ENCODE data around the gene GPR151.
"Not testable (repeated sequence)": the region's sequence is repeated elsewhere in the genome, so short reads cannot be mapped to it uniquely, and the experiment has no call there.

The GPR151 gene

DNA sequence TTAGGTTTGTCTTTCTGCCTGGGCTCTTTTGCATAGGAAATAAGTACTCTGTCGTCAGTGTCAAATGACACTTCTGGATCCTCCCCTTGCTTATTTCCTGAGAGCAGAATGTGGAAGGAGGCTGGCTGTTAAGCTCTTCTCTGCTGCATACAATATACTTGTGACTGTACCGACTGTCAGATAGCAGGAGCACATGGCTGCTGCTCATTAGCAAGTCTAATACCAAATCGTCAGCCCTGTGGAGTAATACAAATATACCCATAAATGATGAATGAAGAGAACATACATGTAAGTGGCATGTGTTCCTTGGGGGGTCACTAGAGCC lies at the start of gene GPR151:
GPR151 (minus strand) TSS at position 40 of the 325 bp plus-strand sequence. CDS start 77 bp downstream, outside the sequence.
- DNase-seq = no peak

DNA sequence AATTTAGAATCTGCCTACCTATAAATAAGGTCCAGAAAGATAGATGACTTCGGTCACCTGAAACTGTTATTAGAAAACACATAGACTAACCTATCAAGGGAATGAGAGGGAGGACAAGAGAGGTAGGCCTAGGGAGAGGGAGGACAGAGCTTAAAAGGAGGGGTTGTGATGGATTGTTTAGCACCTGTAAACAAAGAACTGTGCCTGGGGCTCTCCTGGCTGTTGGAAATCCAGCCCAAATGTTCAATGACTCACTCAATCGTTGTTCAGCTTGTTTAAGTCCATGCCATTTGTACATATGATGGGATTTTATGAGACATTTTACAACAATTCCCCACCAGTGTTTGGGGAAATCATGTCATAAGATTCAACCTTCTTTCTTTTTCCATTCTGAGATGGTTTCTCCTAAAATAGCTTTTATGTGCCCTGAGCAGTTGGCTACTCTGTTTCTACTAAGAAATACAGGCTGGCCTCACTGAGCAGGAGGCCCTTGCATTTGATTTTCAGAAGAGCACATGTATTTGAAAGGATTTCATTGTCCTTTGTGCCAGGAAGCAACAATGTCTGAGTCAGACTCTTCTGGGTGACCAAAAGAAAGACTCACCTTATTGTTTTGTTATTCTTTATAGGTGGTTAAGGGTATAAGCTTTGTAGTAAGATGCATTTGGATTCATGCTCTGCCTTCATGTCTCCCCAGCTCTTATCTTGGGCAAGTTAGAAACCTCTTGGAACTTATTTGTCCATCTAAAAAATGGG lies 48.2 kb upstream of the GPR151 start:
- no peak for DNase-seq

DNA sequence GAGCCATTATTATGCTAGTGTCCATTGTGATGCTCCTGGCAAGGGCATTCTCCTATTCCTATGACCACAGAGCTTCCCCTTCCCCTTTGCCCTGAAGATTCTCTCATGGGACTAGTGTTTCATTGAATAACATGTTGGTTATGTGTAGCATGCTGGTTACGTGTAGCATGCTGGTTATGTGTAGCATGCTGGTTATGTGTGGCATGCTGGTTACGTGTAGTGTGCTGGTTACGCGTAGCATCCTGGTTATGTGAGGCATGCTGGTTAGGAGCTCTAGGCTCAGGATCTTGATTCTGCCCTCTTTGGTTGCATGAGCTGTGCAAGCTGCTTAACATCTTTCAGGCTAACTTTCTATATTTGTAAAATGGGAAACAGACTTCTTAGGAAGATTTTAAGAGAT lies 46.5 kb upstream of the GPR151 start:
- DNase-seq = no peak

- no peak for DNase-seq
Measured at GRCh38 chr5:146561711-146562110, 45.7 kb upstream of the GPR151 start.

DNA sequence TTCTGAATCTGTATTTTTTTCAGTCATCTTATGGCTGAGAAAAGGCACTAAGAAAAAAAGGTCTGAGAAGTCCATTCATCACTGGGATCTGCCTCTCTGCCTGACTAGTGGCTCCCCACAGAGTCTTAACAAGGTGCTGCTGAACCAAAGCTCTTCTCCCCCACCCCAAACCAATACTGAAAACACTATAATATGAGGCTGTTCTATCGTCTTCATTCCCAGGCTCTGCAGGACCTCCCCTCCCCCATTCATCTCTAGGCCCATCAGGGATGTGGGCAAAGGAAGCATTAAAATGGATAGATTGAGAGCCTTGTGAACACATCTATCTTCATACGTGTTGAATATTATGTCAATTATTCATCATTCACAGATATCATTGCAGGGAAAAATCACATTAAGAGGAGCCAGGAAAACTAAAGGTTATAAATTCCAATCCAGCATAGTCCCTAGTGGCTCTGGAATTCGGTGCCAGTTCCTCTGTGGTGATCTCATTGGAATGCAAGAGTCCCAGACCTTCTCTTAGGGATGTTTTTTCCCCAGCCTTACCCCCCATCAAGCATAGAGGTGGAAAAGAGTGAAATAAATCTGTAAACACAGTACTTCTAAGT lies 44.3 kb upstream of the GPR151 start:
- no peak for DNase-seq

DNA sequence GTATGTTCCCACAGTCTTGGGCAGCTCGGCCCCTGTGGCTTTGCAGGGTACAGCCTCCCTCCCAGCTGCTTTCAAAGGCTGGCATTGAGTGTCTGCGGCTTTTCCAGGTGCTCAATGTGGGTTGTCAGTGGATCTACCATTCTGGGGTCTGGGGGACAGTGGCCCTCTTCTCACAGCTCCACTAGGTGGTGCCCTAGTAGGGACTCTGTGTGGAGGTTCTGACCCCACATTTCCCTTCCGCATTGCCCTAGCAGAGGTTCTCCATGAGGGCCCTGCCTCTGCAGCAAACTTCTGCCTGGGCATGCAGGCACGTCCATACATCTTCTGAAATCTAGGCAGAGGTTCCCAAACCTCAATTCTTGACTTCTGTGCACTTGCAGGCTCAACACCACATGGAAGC lies 40.9 kb upstream of the GPR151 start:
- DNase-seq = not testable (repeated sequence)

DNA sequence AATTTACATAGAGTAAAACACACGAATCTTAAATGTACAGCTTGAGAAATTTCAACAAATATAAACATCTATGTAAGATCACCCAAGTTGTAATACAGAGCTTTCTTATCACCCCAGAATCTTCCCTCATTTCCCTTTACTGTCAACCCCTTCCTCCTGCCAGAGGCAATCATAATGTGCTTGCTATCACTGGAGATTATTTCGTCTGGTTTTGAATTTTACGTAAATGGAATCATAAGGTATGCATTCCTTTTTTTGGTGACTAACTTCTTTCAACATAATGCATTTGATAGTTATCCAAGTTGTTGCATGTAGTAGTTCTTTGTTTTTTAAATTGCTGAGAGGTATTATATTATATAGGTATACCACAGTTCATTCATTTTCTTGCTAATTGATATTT lies 37.5 kb upstream of the GPR151 start:
- no peak for DNase-seq

DNA sequence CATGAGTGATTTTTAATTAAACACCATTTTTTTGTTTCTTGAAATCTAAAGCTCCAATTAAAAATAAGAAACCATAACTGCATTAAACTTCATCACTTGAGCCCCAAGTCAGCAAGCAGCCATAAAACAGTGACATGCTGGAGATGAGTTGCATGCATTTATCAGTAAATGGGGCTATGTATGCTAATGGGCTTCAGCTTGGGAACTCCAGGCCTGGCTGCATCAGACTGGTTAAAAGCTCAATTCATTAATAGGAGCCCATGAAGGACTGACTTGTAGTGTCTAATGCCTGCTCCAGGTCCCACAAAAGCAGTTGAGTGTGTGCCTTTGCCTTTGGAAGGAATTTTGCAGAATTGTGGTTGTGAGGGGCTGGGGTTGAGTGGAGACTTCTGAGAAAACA lies 33.6 kb upstream of the GPR151 start:
- no peak for DNase-seq

DNA sequence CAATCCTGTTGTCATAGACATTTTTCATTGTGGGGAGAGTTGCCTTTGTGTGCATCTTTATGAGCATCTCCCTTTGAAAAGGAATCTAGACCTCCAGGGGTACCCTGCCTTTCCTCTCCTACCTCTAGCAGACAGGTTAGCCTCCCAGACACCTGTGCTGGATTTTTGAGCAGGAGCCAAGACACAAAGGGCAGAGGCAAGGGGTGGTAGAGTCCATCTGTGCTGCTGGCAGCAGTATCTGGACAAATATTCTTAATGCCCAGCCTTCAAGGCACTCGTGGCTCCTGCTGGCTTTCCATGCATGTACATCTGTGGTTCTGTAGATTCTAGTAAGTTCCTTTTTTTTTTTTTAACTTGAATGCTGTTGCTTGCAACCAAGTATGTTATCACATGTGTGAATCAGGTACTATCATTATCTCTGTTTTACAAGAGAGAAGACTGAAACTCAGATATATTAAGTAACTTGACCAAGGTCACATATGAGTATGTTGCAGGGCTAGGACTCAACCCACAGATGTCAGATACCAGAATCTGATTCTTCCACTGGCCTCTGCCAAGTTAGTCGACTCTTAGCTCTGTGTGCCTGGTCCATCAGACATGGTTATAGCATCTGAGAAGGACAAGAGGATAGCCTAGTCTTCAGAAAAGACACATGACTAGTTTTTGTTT lies 32.9 kb upstream of the GPR151 start:
- no peak for DNase-seq

DNA sequence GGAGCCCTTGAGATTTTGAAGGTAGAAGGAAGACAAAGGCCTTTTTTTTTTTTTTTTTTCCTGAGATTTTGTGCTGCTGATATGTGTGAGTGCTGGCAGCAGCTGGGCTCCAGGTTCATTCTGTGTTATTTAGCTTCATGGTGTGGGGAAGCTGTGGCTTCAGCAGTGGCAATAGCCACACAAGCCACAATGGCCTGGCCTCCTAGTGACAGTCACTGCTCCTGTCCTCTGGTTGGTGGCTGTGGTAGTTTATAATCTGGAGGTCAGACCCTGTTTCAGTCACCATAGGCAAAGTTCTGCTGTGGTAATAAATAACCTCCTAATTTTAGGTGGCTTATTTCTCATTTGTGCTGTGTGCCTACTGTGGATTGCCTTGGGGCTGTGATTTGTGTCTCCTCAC lies 28.2 kb upstream of the GPR151 start:
- no peak for DNase-seq

DNA sequence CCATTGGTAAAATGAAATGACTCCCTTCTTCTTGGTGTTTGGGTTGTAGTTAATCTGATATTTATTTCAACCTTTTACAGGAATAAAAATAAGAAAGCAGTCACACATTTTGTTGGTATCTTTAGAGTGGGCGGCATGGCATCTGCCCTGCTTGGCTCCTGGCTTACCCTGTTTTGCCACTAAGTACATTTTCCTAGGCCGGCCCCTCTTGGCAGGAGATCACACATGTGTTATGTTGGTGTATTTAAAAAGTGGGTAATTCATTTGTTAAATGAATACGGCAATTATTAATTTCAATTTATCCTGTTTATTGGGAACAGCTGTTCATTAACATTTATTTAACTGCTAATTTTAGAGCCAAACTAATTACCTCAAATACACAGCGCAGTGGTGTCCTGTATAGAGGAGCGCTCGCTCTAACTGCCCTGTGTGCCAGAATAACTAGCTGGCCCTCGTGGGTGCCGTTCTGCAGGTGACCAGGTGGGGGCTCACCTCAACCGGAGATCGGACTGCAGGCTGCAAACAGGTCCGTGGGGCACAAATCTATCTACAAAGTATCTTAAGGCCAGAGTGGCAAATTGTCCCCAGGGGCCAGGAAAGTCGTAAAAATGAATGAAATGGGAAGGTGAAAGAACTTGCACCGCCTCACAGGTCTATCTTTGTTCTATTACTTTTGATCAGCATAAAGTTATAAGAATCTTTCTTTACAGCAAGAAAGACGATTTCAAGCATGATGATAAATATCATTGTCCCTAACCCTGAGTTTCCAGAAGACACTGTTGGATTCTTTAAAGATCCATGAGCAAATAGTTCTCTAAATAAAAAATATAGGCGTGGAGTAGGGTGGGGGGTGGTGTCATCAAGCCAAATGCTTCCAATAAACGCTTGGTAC lies 26.2 kb upstream of the GPR151 start:
- DNase-seq = peak; percentile 53

DNA sequence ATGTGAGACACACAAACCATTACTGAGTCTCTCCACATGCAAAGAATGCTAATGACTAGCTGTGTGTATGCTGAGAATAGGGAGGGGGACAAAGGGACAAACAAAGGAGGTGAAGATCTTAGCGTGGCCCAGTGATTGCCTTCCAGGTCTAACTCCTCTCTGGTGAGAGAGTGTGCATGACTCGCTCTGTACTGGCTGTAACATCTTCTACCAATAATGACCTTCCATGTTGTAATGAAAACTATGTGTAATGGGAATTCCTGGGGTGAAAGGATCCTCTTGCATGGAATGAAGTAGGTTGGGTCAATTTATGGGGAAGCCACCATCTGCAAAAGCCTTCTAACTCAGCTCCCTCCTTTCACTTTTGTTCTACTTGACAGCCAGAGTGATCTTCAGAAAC lies 24.4 kb upstream of the GPR151 start:
- DNase-seq = peak; percentile 6

- DNase-seq = no peak
Measured at GRCh38 chr5:146539973-146540372, 24.0 kb upstream of the GPR151 start.

- DNase-seq = no peak
Measured at GRCh38 chr5:146538432-146538831, 22.4 kb upstream of the GPR151 start.

GRCh38 chr5:146533882-146534281 lies 17.9 kb upstream of the GPR151 start:
- DNase-seq = no peak

DNA sequence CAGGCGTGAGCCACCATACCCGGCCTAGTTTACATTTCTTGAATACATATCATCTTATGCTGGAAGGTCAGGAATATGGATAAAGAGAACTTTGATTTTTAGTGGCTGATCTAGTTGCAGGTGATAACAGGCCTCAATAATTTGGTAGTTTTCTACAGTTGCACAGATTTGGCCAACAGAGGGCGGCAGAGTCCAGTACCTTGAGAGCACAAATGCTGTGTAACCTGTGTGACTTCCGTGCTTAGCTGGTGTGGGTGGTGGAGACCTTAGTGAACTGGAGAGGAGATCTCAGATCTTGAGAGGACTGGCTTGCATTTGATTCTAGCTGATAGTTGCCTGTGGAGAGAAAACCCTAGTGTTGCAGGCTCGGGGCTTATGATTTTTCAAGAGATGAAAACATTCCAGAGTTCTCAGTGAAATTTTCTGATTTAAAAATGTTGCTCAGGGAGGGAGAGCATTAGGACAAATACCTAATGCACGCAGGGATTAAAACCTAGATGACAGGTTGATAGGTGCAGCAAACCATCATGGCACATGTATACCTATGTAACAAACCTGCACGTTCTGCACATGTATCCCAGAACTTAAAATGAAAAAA lies 17.4 kb upstream of the GPR151 start:
- DNase-seq = peak; percentile 67

DNA sequence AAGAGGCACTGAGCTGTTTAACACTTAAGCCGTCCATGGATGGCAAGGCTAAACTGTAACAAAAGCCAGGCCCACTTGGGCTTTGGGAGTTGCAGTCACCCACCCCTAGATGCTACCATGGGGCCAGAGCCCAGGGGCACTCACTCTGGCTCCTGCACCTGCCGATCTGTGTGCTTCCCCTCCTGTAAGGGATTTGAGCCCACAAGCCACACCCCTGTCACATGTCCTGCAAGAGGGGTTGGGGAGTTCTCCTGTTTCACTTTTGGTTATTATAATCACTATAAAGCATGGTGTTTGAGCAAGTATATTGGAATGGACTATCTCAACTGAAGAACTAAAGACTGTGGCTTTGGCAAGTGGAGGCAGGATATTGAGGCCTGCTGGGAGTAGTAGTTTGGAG lies 14.0 kb upstream of the GPR151 start:
- no peak for DNase-seq

DNA sequence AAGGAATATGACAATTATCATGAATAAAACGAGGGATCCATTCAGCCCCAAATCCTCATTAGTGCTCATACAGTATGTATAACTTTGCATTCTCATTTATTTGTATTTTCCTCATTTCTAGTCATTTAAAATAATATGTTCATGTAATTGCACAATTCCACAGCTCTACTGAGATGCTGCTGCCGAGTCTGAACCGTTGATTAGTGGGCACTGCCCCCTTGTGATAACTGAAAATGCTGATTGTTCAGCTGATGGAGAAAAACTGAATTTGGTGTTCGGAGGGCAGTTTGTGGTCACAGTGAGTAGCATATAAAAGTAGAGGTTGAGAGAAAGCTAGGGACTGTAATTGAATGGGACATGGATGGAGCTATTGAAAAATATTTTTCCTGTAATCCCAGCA lies 12.2 kb upstream of the GPR151 start:
- no peak for DNase-seq

GRCh38 chr5:146527785-146528184 lies 11.8 kb upstream of the GPR151 start:
- DNase-seq = no peak

- DNase-seq = no peak
Measured at GRCh38 chr5:146523698-146524097, 7.7 kb upstream of the GPR151 start.

GRCh38 chr5:146521403-146522106 lies 5.6 kb upstream of the GPR151 start:
- DNase-seq = no peak

DNA sequence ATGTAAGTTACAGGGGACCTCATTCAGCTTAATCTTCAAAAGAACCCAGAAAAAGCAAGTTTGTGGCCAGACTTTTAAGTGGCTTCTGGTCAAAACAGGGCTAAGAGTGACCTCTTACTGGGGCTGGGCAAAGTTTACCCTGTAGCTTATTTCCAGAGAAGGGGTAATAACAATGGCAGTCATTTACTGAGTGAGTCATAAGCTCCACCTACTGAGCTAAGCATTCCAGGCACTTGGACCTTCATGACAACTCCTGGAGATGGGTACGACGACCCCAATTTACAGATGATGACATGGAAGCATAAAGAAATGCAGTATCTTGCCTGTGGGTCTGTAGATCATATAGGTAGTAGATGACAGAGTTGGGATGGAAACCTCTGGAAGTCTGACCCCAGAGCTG lies 4.7 kb upstream of the GPR151 start:
- no peak for DNase-seq

All from suppressor macrophage treated with lipopolysaccharide for 4 hours (primary cell).